Adrenal gland (tissue), 12 donors: ENCODE measurements around the gene RAD51. TPM values are rescaled to one million over a fixed set of nuclear protein-coding genes. Genes with fewer than 3 reads are reported as not detected.

ENCODE experiments used
- DNase-seq, 7 donors: peaks; one replicate each; pipeline ENCODE4 v3.0.0-alpha.2; 2019 to 2020
- H3K27ac ChIP-seq, 5 donors: fragments of 200-600 bp; sonication (generic) in 4 of 5; 1 replicate in 3 of 5; 2 replicates in 2 of 5; pipeline versions ENCODE4 v1.5.1 to v1.8.0; 2016 to 2020; ENCODE audit warnings: mild to moderate bottlenecking in 1 of 5
- H3K27me3 ChIP-seq: fragments of 200-600 bp; 2 replicates; pipeline ENCODE4 v1.8.0; 2021
- H3K36me3 ChIP-seq, 2 donors: fragments of 200-600 bp; replicated peaks in 1 of 2; 1 replicate in 1 of 2; 2 replicates in 1 of 2; pipeline versions ENCODE4 v1.5.1 to v1.8.0; 2018 to 2022
- H3K4me1 ChIP-seq, 2 donors: fragments of 200-600 bp; replicated peaks in 1 of 2; 1 replicate in 1 of 2; 2 replicates in 1 of 2; pipeline versions ENCODE4 v1.5.1 to v1.8.0; 2018 to 2021
- H3K4me3 ChIP-seq, 4 donors: fragments of 200-600 bp; sonication (generic) in 3 of 4; one replicate each; pipeline ENCODE4 v1.5.1; 2016 to 2018
- H3K9me3 ChIP-seq, 3 donors: fragments of 200-600 bp; sonication (generic) in 1 of 3; replicated peaks in 1 of 3; 1 replicate in 2 of 3; 2 replicates in 1 of 3; pipeline versions ENCODE4 v1.5.1 to v1.8.0; 2016 to 2021
- POLR2A ChIP-seq, 2 donors: fragments of 450-650 bp; IDR thresholded peaks; one replicate each; pipeline ENCODE4 v1.6.1; 2017; ENCODE audit warnings: antibody characterized with exemption in 2 of 2, mild to moderate bottlenecking in 2 of 2, moderate library complexity in 1 of 2
- WGBS, 4 donors: extraction: QIAGEN DNeasy Blood & Tissue Kit in 2 of 4; methylation state at CpG; one replicate each; pipeline versions ENCODE4 v1.1.5 to v1.1.7; 2013 to 2017; 5-methylcytosine and 5-hydroxymethylcytosine counted together
- intact Hi-C, 2 donors: fragments of 100-400 bp; cut with DNase I; formaldehyde crosslinking; loops; one replicate each; pipeline versions ENCODE4 v1.14.1 to v1.15.0; 2022 to 2023
- polyA plus RNA-seq, 3 donors: library from polyadenylated mRNA; stranded (reverse); fragments of 200-250 nt in 2 of 3; fragments of 350-450 nt in 1 of 3; fragmentation: Illumina TruSeq in 1 of 3; extraction: RNeasy Lipid Tissue Mini Kit (QIAGEN cat#74804) in 1 of 3; gene quantifications; one replicate each; pipeline ENCODE4 v1.2.3, GENCODE V29; 2013 to 2014
- total RNA-seq, 9 donors: library from RNA; depleted of rRNA in 4 of 9; stranded (reverse); fragments of >200 nt in 4 of 9; fragments of 120-200 nt in 1 of 9; fragmentation: NEBNext Ultra II Directional in 1 of 9; extraction: Animal tissue kit (Norgen Biotek cat#: 25700) in 1 of 9; gene quantifications; one replicate each; pipeline versions ENCODE4 v1.1.0 to v1.2.4, GENCODE V29; 2013 to 2023
- TF ChIP-seq, protein P1 (sequence below), 6 experiments: fragments of 450-650 bp in 4 of 6; fragments of 200-600 bp in 2 of 6; sonication (generic) in 1 of 6; IDR thresholded peaks; 1 replicate in 5 of 6; 2 replicates in 1 of 6; pipeline versions ENCODE4 v1.5.1 to v1.8.0; 2016 to 2021; ENCODE audit warnings: antibody characterized with exemption in 6 of 6, mild to moderate bottlenecking in 2 of 6, moderate library complexity in 1 of 6
- donor health status: healthy with polysubstance abuse.
- donor health status: Bipolar disorder and iron deficiency.
- donor health status: DM: yes; HTN: yes; CAD: no.
- donor health status: DM: no; HTN: no; CAD: no.
- donor health status: DM: no; HTN: no; CAD: no.
- donor health status: DM: yes; HTN: yes; CAD: no.

RAD51 gene
- total and polyA plus RNA-seq, 12 donors: 0.47 to 5.2 (median 0.82) TPM; not detected in 3

DNA sequence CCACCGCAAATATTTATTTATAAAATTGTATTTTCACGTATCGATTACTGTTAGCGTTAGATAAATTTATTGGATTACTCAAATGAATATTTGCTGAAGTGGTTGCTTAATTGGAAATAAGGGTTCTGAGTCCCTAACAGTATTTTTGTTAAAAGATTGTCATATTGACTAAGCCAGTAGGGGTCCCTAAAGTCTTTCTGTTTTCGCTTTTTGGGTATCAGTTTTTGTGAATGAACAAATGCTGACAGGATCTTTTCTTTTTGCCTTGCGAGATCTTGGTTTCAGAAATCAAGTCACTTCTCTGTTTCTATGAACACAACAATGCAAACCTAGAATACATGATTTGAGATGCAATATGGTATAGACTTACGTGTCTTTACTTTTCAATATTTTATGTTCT lies 7.1 kb downstream of the RAD51 start:
- no peak for DNase-seq
- H3K36me3 ChIP-seq: no peaks in the 10 kb centered on the region
- TF ChIP-seq, protein P1, sequence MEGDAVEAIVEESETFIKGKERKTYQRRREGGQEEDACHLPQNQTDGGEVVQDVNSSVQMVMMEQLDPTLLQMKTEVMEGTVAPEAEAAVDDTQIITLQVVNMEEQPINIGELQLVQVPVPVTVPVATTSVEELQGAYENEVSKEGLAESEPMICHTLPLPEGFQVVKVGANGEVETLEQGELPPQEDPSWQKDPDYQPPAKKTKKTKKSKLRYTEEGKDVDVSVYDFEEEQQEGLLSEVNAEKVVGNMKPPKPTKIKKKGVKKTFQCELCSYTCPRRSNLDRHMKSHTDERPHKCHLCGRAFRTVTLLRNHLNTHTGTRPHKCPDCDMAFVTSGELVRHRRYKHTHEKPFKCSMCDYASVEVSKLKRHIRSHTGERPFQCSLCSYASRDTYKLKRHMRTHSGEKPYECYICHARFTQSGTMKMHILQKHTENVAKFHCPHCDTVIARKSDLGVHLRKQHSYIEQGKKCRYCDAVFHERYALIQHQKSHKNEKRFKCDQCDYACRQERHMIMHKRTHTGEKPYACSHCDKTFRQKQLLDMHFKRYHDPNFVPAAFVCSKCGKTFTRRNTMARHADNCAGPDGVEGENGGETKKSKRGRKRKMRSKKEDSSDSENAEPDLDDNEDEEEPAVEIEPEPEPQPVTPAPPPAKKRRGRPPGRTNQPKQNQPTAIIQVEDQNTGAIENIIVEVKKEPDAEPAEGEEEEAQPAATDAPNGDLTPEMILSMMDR (IDR thresholded peaks at IDR 0.05): no peak
- no peak for TF ChIP-seq POLR2A (IDR thresholded peaks at IDR 0.05)
- no peak overlapping the region for H3K4me3 ChIP-seq
- WGBS, 4 donors: 88 to 94% (median 92%) methylated on average over 7 of the region's 7 CpGs
- no peak overlapping the region for H3K27ac ChIP-seq
- intact Hi-C loops: no loop called here
- no peaks in the 10 kb centered on the region for H3K9me3 ChIP-seq
- no peaks in the 10 kb centered on the region for H3K4me1 ChIP-seq
- H3K27me3 ChIP-seq: no peaks in the 10 kb centered on the region

DNA sequence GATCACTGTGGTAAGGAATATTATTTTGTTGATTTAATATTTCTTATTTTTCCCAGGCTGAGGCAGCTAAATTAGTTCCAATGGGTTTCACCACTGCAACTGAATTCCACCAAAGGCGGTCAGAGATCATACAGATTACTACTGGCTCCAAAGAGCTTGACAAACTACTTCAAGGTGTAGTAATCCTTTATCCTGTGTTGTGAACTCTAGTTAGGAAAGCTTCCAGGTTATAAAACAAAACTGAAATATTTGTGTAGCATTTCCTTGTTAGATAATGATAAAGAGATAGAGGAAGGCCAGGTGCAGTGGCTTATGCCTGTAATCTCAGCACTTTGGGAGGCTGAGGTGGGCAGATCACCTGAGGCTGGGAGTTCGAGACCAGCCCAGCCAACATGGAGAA lies 11.1 kb downstream of the RAD51 start:
- Histone ChIP-seq H3K9me3 (no peaks in the 10 kb centered on the region), H3K27me3 (no peaks in the 10 kb centered on the region), H3K27ac (no peak overlapping the region), H3K36me3 (no peaks in the 10 kb centered on the region), H3K4me3 (no peak overlapping the region), H3K4me1 (no peaks in the 10 kb centered on the region)
- TF ChIP-seq POLR2A (IDR thresholded peaks at IDR 0.05): no peak
- TF ChIP-seq, protein P1 (IDR thresholded peaks at IDR 0.05): no peak
- intact Hi-C loops: no loop called here
- 96 to 100% (median 96%) methylated on average over 2 of the region's 2 CpGs for WGBS, 4 donors
- no peak for DNase-seq

DNA sequence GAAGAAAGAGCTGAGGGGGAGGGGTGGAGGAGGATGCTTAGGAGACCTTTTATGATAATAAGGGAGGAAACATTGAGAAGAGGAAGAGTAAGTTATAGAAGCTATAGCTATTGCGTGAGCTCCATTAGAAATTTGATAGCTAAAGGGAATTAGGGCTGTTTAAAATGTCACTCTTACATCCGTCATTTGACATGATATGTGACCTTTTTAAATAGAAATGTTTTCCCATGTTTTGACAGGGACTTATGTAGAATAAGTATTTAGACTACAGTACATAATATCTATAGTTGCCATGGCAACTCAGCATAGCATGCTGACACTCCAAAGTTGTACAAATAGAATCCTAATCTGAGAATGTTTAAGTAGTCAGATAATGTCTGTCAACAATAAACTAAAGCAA lies 19.2 kb downstream of the RAD51 start:
- no peak overlapping the region for H3K4me3 ChIP-seq
- H3K27me3 ChIP-seq: no peaks in the 10 kb centered on the region
- intact Hi-C loops: no loop called here
- H3K9me3 ChIP-seq: no peaks in the 10 kb centered on the region
- H3K27ac ChIP-seq: no peak overlapping the region
- H3K36me3 ChIP-seq: no peaks in the 10 kb centered on the region
- no peak for TF ChIP-seq POLR2A (IDR thresholded peaks at IDR 0.05)
- TF ChIP-seq, protein P1 (IDR thresholded peaks at IDR 0.05): no peak
- WGBS, 4 donors: 48 to 88% (median 63%) methylated on average over 2 of the region's 2 CpGs
- no peaks in the 10 kb centered on the region for H3K4me1 ChIP-seq
- DNase-seq: no peak

- DNase-seq: no peak
- intact Hi-C loops: no loop called here
- Histone ChIP-seq H3K27ac (no peak overlapping the region), H3K4me3 (no peak overlapping the region), H3K36me3 (no peaks in the 10 kb centered on the region), H3K4me1 (no peaks in the 10 kb centered on the region), H3K9me3 (no peaks in the 10 kb centered on the region), H3K27me3 (no peaks in the 10 kb centered on the region)
- WGBS, 4 donors: 86 to 98% (median 93%) methylated on average over 6 of the region's 6 CpGs
- no peak for TF ChIP-seq POLR2A (IDR thresholded peaks at IDR 0.05)
- TF ChIP-seq, protein P1 (IDR thresholded peaks at IDR 0.05): no peak
Observed at GRCh38 chr15:40716165-40716564, 21.2 kb downstream of the RAD51 start.
